Thyroid gland (tissue), 4 donors: ENCODE results near the gene DHRS4. TPM values are rescaled to one million over a fixed set of nuclear protein-coding genes. Genes with fewer than 3 reads are reported as not detected.
"Not testable (repeated sequence)": the region's sequence is repeated elsewhere in the genome, so short reads cannot be mapped to it uniquely, and the experiment has no call there.

Source experiments
- DNase-seq, 2 donors: peaks; one replicate each; pipeline ENCODE4 v3.0.0-alpha.2; 2019
- H3K27ac ChIP-seq, 3 donors: fragments of 200-600 bp; sonication (generic); 1 replicate in 2 of 3; 2 replicates in 1 of 3; pipeline ENCODE4 v1.5.1; 2016 to 2019; ENCODE audit warnings: mild to moderate bottlenecking in 1 of 3, moderate library complexity in 1 of 3
- H3K27me3 ChIP-seq: fragments of 200-600 bp; sonication (generic); one replicate; pipeline ENCODE4 v1.5.1; 2019
- H3K36me3 ChIP-seq, 2 donors: fragments of 200-600 bp; sonication (generic); one replicate each; pipeline ENCODE4 v1.5.1; 2016 to 2019
- H3K4me1 ChIP-seq, 2 donors: fragments of 200-600 bp; sonication (generic); one replicate each; pipeline ENCODE4 v1.5.1; 2017 to 2019
- H3K4me3 ChIP-seq, 3 donors: fragments of 200-600 bp; sonication (generic); replicated peaks in 1 of 3; 1 replicate in 2 of 3; 2 replicates in 1 of 3; pipeline ENCODE4 v1.5.1; 2016; ENCODE audit warnings: mild to moderate bottlenecking in 1 of 3
- H3K9me3 ChIP-seq: fragments of 200-600 bp; sonication (generic); one replicate; pipeline ENCODE4 v1.5.1; 2017
- CTCF ChIP-seq, 6 experiments: fragments of 200-600 bp in 3 of 6; fragments of 450-650 bp in 3 of 6; sonication (generic) in 3 of 6; IDR thresholded peaks; one replicate each; pipeline ENCODE4 v1.5.1; 2016 to 2019; ENCODE audit warnings: antibody characterized with exemption in 6 of 6, mild to moderate bottlenecking in 2 of 6, inconsistent platforms in 1 of 6, moderate library complexity in 1 of 6
- POLR2A ChIP-seq, 2 donors: fragments of 450-650 bp; IDR thresholded peaks; one replicate each; pipeline ENCODE4 v1.6.1; 2017; ENCODE audit warnings: antibody characterized with exemption in 2 of 2, mild to moderate bottlenecking in 2 of 2, moderate library complexity in 1 of 2
- WGBS, 2 donors: methylation state at CpG; one replicate each; pipeline ENCODE4 v1.1.5; 2017; 5-methylcytosine and 5-hydroxymethylcytosine counted together
- intact Hi-C: fragments of 100-400 bp; cut with DNase I; formaldehyde crosslinking; loops from one replicate; pipeline ENCODE4 v1.15.1; 2023
- total RNA-seq, 4 donors: library from RNA; depleted of rRNA; stranded (reverse); fragments of >200 nt; gene quantifications; one replicate each; pipeline ENCODE4 v1.2.3, GENCODE V29; 2016

The DHRS4 gene
- total RNA-seq, 4 donors from 2014 or later: 19.2 to 55.7 (median 37.7) TPM

GRCh38 chr14:23950411-23951135, 3.0 kb upstream of the DHRS4 start:
- intact Hi-C loops: no loop called here
- TF ChIP-seq CTCF (IDR thresholded peaks at IDR 0.05): no peak
- no peak for TF ChIP-seq POLR2A (IDR thresholded peaks at IDR 0.05)
- H3K9me3 ChIP-seq: no peaks in the 10 kb centered on the region
- DNase-seq: no peak
- H3K36me3 ChIP-seq: no peaks in the 10 kb centered on the region
- peaks cover 6 to 18% of the 10 kb centered on the region in 2 donors for H3K4me1 ChIP-seq
- no peaks in the 10 kb centered on the region for H3K27me3 ChIP-seq
- H3K27ac ChIP-seq: no peak overlapping the region
- WGBS, 2 donors: 96 to 99% methylated on average over 6 of the region's 6 CpGs
- H3K4me3 ChIP-seq: no peak overlapping the region

GRCh38 chr14:23951136-23951466, 2.5 kb upstream of the DHRS4 start:
- H3K36me3 ChIP-seq, DNase-seq, intact Hi-C loops, H3K9me3 ChIP-seq, H3K27me3 ChIP-seq, H3K27ac ChIP-seq, H3K4me3 ChIP-seq: not testable (repeated sequence)
- H3K4me1 ChIP-seq: peaks cover 6 to 18% of the 10 kb centered on the region in 2 donors
- WGBS, 2 donors: 79 to 100% methylated on average over 3 of the region's 3 CpGs

DNA sequence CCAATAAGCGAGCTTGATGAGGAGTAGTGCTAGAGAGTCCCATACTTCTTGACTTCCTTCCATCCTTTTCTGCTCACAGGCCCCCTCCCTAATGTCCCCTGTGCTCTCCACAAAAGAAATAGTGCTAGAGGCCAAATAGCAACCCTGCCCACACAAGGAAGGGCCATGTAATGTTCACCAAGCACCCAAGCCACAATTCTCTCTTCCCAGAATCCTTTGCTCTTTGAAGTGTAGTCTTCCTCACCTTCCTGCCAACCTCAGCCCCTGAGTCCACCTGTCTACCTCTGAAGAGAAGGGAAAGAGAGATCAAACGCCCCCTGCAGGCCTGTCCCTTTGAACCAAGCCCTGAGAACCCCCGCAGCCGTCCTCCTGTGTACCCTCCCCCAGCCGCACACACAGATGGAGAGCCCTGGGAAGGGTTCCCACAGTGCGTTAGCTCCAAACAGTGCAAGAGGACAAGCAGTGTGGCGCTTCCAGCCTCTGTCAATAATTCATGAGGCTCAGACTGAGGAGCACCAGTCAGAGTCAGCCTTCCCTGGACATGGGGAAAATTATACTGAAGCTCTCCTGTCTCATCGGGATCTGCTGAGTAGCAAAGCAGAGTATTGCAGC, 1.9 kb upstream of the DHRS4 start:
- Histone ChIP-seq H3K9me3 (no peaks in the 10 kb centered on the region), H3K36me3 (no peaks in the 10 kb centered on the region), H3K27me3 (no peaks in the 10 kb centered on the region), H3K27ac (no peak overlapping the region), H3K4me3 (no peak overlapping the region), H3K4me1 (peaks cover 6 to 18% of the 10 kb centered on the region in 2 donors)
- no peak for DNase-seq
- WGBS, 2 donors: 64 to 71% methylated on average over 7 to 8 of the region's 8 CpGs
- no peak for TF ChIP-seq CTCF (IDR thresholded peaks at IDR 0.05)
- TF ChIP-seq POLR2A (IDR thresholded peaks at IDR 0.05): no peak
- intact Hi-C loops: no loop called here

DNA sequence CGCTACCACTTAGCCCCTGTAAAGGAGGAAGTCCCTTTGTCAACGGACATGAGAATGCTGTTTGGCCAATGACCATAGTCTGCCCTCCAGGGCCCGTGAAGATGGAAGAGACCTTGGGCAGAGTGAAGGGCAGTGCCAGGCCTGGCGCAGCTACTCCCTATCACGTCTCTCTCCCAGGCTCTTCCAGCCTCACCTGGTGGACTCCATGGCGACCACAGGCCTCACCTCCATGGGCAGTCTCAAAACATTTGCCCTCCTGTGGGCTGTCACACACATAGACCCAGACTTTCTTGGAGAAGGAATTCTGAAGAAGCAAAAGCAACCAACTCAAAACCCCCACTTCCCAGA, 480 bp upstream of the DHRS4 start:
- H3K9me3 ChIP-seq, H3K36me3 ChIP-seq, H3K27me3 ChIP-seq, intact Hi-C loops: not testable (repeated sequence)
- peak overlapping the region; percentile 48 to 75 (median 57) for H3K4me3 ChIP-seq
- DNase-seq: peak; percentile 12 to 15
- H3K27ac ChIP-seq: peak overlapping the region in 2 of 3 donors; percentile 76 to 85
- peaks cover 6 to 18% of the 10 kb centered on the region in 2 donors for H3K4me1 ChIP-seq
- WGBS, 2 donors: 54 to 62% methylated on average over 5 to 6 of the region's 6 CpGs

DNA sequence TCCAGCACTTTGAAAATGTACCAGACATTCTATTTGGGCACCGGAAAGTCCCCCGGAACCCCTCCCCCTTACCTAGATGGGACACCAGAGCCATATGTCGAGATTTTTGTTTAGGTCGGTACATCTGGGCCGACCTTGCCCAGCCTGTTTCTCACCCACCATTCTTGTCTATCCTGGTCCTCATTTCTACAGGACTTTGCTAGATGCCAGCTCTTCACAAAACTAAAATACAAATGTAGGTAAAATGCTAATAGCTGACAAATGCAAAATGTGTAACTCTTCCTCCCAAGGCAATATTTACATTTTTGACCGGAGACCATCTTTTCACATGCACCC, 677 bp downstream of the DHRS4 start:
- intact Hi-C loops, H3K27me3 ChIP-seq, H3K9me3 ChIP-seq, H3K36me3 ChIP-seq, DNase-seq: not testable (repeated sequence)
- WGBS, 2 donors: 13 to 14% methylated on average over 6 of the region's 6 CpGs
- peak overlapping the region in 2 of 3 donors; percentile 76 to 85 for H3K27ac ChIP-seq
- peak overlapping the region; percentile 48 to 75 (median 57) for H3K4me3 ChIP-seq
- peaks cover 6 to 18% of the 10 kb centered on the region in 2 donors for H3K4me1 ChIP-seq

DNA sequence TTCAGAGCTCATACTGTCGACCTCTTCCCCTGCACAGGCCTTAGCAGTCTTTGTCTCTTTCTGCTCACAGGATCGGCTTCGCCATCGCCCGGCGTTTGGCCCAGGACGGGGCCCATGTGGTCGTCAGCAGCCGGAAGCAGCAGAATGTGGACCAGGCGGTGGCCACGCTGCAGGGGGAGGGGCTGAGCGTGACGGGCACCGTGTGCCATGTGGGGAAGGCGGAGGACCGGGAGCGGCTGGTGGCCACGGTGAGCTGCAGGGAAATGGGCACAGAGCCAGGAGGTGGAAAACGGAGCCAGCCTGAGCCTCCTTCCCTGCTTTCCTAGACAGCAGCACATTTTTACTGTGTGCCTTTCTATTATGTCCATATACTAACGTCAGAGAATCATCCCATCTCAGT, 1.4 kb downstream of the DHRS4 start:
- DNase-seq: peak in 1 of 2 donors; percentile 8
- H3K36me3 ChIP-seq, intact Hi-C loops, H3K9me3 ChIP-seq, H3K27ac ChIP-seq, H3K27me3 ChIP-seq, H3K4me3 ChIP-seq: not testable (repeated sequence)
- WGBS, 2 donors: 77 to 81% methylated on average over 18 of the region's 20 CpGs
- H3K4me1 ChIP-seq: peaks cover 6 to 18% of the 10 kb centered on the region in 2 donors

DNA sequence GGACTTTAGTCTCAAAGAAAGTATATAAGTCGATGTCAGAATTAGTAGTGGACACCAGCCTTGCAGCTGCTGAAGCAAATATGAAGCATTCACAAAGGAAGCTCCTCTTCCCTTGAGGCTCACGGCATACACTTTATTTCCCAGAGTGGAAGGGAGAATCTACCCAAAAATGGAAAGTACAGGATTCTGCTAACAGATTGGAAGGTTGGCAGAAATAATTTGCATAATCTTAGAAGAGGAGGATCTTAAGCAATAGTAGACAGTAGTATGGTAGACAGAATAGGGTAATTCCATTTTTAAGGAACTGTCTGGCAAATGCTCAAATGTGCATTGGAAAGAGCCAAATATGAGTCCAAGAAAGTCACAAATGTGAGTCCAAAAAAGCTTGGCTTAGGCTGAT, 2.2 kb downstream of the DHRS4 start:
- WGBS, 2 donors: 89 to 90% methylated on average over 2 of the region's 2 CpGs
- DNase-seq, H3K27ac ChIP-seq, H3K36me3 ChIP-seq, H3K9me3 ChIP-seq, H3K27me3 ChIP-seq, H3K4me3 ChIP-seq, intact Hi-C loops: not testable (repeated sequence)
- H3K4me1 ChIP-seq: peaks cover 6 to 18% of the 10 kb centered on the region in 2 donors

GRCh38 chr14:23957913-23958569, 4.5 kb downstream of the DHRS4 start:
- H3K9me3 ChIP-seq, H3K4me3 ChIP-seq, DNase-seq, H3K27me3 ChIP-seq, intact Hi-C loops, H3K36me3 ChIP-seq, H3K27ac ChIP-seq: not testable (repeated sequence)
- 93 to 94% methylated on average over 9 of the region's 9 CpGs for WGBS, 2 donors
- peaks cover 6 to 11% of the 10 kb centered on the region in 2 donors for H3K4me1 ChIP-seq

DNA sequence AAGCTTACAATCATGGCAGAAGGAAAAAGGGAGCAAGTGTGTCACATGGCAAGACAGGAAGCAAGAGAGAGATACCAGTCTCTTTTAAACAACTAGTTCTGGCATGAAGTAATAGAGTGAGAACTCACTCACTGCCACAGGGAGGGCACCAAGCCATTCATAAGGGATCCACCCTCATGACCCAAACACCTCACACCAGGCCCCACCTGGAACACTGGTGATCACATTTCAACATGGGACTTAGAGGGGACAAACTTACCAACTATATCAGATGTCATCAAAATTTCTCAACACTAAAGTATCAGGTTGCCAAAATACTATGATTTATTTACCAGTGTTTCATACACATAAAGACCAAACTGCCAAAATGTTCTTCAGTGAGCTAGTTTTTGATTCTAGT, 7.3 kb downstream of the DHRS4 start:
- DNase-seq, H3K27me3 ChIP-seq, H3K9me3 ChIP-seq, H3K36me3 ChIP-seq, H3K4me1 ChIP-seq, H3K27ac ChIP-seq, intact Hi-C loops, H3K4me3 ChIP-seq: not testable (repeated sequence)

DNA sequence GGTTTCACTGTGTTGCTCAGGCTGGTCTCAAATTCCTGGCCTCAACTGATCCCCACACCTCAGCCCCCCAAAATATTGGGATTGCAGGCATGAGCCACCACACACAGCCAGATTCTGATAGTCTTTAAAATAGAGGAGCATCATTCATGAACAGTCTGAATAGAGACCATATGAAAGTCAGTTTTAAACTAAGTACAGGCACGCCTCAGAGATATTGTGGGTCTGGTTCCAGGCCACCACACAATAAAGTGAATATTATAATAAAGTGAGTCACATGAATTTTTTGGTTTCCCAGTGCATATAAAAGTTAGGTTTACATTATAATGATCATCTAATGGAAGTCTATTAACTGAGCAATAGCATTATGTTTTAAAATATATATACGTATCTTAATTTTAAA, 8.1 kb downstream of the DHRS4 start:
- H3K36me3 ChIP-seq, intact Hi-C loops, H3K27me3 ChIP-seq, H3K27ac ChIP-seq, DNase-seq, H3K9me3 ChIP-seq, H3K4me1 ChIP-seq, H3K4me3 ChIP-seq: not testable (repeated sequence)
- WGBS, 2 donors: 100% methylated on average over 1 of the region's 2 CpGs; no CpG with 5 or more reads in 1 of the 2 donors

- H3K4me1 ChIP-seq, H3K4me3 ChIP-seq, DNase-seq, H3K27ac ChIP-seq, H3K36me3 ChIP-seq, H3K27me3 ChIP-seq, intact Hi-C loops, H3K9me3 ChIP-seq: not testable (repeated sequence)
- no CpG with 5 or more reads among the region's 9 CpGs for WGBS, 2 donors
Observed at GRCh38 chr14:23969130-23969480, 15.5 kb downstream of the DHRS4 start.
